ENCODE measurements around the gene GRK7.
A peak's percentile ranks its signal among the peaks of the same experiment; 100 is the strongest.

The GRK7 gene, protein sequence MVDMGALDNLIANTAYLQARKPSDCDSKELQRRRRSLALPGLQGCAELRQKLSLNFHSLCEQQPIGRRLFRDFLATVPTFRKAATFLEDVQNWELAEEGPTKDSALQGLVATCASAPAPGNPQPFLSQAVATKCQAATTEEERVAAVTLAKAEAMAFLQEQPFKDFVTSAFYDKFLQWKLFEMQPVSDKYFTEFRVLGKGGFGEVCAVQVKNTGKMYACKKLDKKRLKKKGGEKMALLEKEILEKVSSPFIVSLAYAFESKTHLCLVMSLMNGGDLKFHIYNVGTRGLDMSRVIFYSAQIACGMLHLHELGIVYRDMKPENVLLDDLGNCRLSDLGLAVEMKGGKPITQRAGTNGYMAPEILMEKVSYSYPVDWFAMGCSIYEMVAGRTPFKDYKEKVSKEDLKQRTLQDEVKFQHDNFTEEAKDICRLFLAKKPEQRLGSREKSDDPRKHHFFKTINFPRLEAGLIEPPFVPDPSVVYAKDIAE (N-terminal part only)

DNA sequence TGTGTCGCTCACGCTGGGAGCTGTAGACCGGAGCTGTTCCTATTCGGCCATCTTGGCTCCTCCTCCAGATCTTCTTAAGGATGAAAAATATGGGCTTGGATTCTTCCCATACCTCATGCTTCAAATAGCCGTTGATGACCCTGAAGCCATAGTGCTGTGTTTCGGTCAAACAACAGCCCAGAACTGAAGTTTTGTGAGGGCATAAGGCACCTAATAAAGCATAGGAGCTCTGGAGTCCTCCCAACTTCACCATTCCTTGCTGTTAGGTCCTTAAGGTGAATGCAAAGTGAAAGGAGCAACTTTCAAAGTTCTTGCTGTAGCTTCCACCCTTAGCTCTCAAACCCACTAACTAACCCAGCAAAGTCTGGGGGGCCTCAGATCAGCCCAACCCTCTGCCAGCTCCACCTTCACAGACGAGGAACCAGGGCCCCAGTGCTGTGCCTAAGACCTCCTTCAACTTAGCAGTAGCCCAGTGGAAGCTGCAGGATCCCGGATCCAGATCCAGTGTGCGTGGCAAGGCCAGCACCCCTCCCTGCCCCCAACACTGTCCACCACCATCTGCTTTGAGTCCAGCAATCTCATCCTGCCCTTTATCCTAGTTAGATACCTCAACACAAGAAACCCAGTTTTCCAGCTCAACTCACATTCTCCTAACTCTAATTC lies at the start of gene GRK7:
TSS of gene GRK7 (plus strand) at position 321 of the 663 bp plus-strand sequence. CDS start 14,877 bp downstream, outside the sequence.
- DNase-seq, result peak; percentile 26

DNA sequence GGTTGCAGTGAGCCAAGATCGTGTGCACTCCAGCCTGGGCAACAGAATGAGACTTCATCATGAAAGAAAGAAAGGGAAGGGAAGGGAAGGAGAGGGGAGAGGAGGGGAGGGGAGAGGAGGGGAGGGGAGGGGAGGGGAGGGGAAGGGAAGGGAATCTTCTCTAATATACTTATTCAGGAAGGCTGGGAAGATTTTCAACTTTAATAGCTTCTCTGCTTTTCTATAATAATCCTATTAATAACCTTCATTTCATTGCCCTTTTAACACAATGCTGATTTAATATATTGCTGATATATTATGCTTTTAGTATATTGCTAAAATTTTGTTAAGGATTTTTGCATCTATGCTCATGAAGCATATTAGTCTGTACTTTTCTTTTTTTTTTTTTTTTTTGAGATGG lies 48.5 kb upstream of the GRK7 start:
- no peak for DNase-seq

DNA sequence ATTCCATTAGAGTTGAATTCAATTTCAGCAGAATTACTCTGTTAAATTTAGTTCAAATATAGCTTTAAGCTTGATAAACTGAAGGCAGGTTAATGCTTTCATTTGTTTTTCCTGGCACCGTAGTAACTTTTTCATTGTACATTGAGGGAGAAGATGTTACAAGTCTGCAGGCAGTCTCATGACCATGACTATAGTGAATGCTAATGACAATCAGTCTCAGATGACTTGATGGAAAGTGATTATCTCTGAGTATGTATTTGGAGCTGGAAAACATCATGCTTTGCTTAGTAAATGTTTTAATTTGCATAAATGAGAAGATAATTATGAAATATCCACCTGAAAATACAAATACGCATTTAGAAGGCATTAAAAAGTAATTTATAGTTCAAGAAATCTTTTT lies 41.1 kb upstream of the GRK7 start:
- no peak for DNase-seq

DNA sequence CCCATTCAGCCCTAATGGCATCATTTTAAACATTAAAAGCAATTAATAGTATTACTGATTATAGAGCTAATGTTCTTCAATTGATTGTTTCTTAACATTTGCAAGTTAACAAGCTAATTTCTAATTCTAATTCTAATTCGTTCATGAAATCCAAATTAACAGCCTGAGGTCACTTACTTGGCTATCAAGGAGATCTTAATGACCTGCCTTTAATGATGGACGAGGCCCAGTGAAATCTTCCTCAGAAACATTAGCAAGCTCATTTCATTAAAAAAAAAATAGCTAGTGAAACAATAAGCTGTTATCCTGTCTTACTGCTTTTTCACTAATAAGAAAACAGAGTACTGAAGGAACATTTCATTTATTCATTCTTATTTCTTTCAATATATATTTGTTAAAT lies 40.6 kb upstream of the GRK7 start:
- no peak for DNase-seq

DNA sequence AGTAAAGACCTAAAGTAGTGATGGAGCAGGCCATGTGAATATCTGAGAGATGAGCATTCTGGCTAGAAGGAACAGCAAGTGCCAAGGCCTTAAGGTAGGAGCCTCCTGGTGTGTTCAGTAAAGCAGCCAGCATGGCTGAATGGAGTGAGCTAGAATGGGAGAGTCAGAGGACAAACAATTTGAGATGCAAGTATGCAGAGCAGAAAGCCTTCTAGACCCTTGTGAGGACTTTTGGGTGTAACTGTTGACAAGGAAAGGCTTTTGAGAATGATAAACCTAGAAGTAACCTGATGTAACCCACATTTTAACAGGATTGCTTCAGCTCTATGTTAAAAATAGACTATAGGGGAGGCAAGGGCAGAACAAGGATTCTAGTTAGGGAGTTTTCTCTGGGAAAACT lies 40.0 kb upstream of the GRK7 start:
- DNase-seq, result no peak

DNA sequence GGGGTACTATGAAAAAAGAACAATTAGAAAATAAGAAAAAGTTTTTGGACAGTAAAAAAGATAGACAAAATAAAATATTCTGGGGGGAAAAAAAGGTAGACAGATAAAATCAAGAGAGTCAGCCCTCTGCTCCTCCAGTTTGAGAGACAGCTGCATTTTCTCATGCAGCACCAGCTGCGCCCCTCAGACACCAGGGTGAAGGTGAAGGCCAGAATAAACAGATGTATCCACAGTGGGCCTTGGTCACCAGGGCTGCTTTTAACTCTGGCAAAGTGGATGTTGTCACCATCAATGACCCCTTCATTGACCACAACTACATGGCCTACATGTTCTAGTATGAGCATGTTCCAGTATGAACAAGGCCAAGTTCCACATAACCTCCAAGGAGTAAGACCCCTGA lies 39.0 kb upstream of the GRK7 start:
- DNase-seq, result no peak

DNA sequence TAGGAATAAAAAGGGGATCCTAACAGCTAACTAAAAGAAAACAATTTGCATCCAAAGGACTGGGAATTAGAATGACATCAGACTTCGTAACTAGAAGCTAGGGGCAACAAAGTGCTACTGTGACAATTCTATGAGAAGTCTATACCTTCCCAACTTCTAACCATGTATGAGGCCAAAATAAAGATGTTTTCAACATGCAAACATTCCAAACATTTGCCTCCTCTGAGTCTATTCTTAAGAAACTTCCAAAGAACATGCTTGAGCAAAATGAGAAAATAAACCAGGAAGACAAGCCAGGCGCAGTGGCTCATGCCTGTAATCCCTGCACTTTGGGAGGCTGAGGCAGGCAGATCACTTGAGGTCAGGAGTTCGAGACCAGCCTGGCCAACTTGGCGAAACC lies 38.2 kb upstream of the GRK7 start:
- DNase-seq, result no peak

DNA sequence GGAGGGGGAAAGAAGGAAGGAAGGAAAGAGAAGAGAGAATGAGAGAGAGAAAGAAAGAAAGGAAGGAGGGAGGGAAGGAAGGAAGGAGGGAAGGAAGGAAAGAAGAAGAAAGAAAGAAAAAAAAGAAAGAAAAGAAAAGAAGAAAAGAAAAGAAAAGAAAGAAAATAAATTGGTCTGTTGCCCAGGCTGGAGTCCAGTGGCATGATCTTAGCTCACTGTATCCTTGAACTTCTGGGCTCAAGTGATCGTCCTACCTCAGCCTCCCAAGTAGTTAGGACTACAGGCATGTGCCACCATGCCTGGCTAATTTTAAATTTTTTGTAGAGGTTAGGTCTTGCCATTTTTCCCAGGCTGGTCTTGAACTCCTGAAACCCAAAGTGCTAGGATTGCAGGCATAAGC lies 36.7 kb upstream of the GRK7 start:
- DNase-seq, result no peak

DNA sequence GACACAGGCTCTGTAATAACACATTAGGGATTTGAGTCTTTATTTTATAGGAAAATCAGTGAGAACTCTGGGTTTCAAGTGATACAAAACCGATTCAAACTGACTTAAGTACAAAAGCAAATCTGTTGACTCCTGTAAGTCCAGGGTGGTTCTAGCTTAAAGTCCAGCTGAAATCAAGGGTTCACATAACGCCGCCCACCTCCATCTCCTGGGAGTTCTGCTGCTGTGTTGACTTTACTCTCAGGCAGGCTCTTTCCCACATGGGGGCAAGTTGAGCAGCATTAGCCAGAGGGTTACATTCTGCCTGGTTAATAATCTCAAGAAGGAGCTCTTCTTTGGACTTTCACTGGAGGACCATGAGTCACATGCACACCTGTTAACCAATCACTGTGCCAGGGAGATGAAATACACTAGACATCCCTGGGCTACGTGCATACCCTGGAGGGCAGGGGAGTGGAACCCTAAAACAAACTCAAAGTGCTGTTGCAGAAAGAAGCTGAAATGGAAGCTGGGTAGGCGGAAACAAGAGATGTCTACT lies 34.8 kb upstream of the GRK7 start:
- peak; percentile 2 for DNase-seq

DNA sequence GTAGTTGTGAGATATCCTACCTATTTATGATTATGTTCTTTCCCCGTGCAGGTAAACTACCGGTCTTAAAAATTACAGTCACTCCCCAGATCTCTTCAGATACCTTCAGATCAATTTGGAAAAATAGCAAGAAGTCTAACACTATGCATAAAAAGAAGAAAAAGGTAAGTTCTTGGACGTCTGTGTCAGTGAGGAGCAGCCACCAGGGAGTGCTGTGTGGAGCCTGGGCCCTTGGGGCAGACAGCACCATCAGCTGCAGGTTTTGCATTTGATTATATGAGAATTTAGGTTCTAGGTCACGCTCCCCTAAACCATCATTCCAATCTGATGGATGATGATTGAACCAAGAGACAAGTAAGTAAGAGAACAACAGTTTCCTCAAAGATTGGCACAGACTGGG lies 34.0 kb upstream of the GRK7 start:
- no peak for DNase-seq

DNA sequence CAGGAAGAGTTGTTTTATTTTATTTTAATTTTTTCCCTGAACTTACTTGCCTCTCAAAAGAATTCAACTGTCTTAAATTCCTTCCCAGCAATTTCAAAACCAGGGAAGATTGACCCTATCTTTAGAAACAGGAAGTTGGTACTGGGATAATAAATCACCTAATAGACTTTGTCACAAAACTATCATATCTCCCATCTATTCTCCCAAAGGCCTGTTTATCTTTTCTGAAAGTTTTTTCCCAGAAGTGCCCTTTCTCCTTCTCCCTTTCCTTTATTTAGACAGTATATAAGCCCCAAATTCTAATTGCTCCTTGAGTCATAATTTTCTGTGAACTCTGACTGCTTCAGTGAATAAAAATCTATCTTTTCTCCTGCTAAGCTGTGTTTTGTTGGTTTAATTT lies 28.0 kb upstream of the GRK7 start:
- no peak for DNase-seq

DNA sequence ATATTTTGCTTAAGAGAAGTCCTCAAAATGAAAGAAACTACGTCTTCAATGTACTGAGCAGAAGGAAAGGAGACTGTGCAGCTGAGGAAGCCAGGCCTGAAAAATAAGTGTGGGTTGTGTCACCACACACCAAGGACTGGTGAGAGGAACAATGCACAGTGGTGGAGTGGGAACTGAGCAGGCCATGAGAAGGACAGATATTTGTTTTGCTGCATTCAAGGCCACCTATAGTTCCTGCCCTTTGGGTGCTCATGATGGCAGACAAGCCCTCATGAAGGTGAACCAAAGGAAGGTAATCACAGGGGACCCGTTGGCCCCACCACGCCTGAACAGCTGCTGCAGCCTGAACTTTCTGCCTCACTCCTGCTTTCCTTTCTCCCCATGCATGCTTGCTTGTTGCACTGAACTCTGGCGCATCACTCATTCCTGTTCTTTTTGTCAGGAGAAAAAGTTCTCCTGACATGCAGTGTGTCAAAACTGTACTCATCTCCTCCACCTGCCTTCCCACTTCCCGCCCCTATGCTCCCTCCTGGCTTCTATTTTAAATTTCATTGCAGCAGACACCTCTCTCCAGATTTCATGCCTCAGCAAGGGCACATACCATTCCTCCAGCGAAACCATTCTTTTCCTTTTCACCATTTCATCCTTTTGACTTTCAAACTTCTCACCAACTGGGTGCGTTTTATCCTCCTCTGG lies 27.3 kb upstream of the GRK7 start:
- no peak for DNase-seq

DNA sequence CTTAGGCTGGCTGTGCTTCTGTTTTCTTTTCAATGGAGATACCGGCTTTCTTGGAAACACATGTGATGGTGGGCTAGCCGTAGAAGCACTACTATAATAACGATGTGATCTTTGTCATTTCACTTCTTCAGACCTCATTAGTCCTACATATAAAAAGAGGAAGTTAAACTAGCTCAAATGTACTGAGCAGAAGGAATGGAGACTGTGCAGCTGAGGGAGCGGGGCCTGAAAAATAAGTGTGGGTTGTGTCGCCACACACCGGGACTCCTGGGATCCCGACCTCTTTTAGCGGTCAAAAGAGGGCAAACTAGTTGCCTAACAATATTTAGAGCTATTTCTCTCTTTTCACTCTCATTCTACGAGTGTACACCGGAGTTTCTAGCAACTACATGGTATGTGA lies 26.1 kb upstream of the GRK7 start:
- no peak for DNase-seq

DNA sequence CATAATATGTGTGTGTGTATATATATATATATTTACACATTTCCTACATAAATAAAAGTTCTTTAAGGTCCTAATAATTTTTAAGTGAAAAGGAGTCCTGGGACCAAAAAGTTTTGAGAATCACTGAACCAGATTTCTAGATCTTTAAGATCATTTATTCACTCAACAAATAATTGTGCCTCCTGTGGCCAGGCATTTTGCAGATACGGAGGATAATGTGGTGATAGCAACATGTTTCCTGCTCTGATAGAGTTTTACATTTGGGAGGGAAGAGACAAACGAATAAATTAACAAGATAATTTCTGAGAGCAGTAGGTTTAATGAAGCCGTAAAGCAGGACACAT lies 25.6 kb upstream of the GRK7 start:
- no peak for DNase-seq

DNA sequence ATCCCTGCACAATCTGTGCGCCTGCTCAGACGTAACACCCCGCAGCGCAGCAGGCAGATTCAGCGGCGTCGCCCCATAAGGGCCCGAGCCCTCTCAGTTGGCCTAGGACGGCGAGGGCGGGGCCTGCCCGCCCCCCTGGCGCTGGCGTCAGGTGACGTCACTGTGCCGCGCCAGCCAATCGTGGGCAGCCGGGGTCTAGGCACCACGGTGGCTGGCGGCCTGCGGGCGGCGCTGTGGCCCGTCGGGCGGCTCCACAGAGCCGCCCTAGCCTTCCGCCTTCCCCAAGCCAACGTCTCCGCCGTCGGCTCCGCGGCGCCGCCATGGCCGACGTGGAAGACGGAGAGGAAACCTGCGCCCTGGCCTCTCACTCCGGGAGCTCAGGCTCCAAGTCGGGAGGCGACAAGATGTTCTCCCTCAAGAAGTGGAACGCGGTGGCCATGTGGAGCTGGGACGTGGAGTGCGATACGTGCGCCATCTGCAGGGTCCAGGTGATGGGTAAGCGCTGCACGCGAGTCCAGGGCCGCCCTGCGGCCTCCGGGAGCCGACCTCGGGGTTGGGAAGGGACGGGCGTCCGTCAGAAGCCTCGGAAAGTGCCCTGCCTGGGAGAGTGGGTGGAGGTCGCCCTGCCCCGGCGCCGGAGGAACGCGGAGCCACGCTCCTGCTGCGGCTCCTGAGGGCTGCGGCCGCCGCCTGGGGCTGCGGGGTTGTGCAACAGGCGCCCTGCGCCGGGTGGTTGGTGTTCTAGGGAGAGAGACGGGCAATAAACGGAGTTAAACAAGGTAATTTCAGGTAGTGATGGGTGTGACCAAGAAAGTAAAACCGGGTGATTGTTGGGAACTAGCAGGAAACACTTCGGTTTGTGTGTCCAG lies 25.0 kb upstream of the GRK7 start, which contains the start of gene RNF7:
TSS of gene RNF7 (plus strand) at position 277 of the 869 bp plus-strand sequence. CDS start at position 321, 44 bp downstream.
- DNase-seq, result peak; percentile 96

DNA sequence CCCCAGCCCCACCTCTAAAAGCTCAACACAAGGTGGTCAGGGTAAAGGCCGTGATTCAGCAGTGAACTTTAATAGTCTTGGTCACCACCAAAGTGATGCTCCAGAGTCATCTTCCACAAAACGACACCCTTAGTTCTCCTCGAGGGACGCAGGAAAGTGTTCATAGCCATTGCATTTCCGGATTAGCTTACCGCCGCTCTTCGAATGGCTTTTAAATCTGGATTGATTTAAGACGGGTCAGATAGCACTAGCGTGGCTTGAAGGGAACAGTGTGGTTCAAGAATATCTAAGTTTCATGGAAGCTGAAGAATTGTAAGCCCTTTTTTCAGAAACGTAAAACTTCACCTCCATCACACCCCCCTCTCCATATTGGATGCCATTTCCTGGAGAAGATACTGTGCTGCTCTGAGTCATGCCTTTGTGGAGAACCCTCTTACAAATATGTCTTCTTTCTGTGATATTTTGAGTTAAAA lies 24.3 kb upstream of the GRK7 start:
- peak; percentile 54 for DNase-seq

DNA sequence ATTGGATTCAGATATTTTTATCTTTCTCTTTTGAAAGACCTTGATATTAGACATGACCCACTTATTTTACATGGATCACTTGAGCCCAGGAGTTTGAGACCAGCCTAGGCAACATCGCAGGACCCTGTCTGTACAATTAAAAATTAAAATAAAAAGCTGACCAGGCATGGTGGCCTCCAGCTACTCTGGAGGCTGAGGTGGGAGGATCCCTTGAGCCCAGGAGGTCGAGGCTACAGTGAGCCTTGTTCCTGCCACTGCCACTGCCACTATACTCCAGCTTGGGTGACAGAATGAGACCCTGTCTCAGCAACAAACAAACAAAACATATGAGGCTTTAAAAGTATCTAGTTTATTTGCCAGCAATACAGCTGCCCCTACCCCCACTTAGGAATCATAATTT lies 23.5 kb upstream of the GRK7 start:
- no peak for DNase-seq

DNA sequence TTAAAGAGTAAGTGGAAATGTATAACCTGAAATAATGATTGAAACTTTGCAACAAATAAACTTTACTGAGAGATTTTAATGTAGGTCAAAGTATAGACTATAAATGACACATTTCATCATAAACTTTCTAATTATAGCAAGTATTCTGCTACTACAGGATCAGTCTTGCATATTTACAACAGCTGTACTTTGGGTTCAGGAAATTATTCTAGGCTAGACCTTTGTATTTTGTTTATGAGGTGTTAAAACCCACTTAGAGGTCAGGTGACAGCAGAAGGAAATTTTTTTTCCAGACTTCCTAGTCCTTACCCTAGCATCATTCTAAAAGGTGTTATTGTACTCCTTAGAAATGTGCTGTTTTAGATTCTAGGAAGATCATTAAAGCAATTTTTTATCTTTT lies 22.9 kb upstream of the GRK7 start:
- DNase-seq, result peak; percentile 2

DNA sequence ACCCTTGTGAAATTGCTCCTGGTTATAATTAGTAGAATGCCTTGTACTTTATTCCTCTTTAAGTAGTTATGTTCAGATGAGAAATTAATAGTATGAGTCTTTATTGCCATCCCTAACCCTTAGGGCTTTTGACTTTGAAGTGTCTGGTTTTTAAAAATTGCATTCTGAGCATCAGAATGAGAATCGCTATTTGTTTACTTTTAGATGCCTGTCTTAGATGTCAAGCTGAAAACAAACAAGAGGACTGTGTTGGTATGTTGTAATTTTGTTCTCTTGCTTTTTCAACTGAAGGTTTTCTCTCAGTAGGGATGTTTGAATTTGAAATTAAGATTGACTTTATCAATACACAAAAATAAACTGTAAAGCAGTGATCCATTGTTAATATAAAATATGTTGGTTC lies 19.9 kb upstream of the GRK7 start:
- no peak for DNase-seq

DNA sequence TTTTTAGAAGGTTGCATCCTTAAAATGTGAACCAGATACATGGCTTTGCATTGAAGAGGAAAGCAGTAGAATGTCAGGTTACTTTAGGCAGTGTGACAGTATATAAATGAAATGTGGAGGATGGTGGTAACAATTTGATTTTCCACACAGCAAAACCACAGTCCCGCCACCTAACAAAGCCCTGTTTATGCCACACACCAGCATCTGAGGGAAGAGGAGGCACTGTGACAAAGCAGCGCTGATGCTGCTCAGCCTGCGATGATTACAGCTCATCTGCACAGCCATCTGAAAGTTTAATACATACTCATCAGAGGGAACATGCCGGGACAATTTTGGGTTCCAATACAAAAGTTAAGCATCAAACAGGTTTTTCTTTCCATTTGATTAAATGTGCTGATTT lies 16.2 kb upstream of the GRK7 start:
- no peak for DNase-seq

DNA sequence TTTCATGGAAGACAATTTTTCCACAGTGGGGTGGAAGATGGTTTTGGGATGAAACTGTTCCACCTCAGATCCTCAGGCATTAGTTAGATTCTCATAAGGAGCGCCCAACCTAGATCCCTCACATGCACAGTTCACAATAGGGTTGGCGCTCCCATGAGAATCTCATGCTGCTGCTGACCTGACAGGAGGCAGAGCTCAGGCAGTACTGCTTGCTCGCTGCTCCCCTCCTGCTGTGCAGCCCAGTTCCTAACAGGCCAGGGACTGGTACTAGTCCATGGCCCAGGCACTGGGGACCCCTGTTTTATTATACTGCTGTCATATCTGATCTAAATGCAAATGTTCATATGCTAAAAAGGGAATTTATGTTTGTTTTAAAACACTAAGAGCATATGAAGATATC lies 9.8 kb upstream of the GRK7 start:
- DNase-seq, result no peak

DNA sequence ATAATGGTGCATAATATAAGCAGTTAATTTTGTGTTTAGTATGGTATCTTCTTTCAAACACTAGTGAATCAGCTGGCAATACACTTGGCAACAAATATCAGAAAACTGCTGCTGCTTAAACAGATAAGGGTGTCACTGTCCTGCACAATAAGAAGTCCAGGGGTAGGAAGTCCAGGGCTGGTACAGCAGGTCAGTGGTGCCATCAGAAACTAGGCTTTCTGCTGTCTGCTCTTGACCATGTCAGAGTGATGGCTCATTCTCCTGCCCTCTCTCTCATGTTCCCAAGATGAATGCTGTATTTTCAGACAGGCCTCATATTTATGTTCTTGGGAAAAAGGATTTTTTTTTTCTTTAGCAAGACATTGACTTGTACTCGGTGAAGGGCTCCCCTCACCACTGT lies 9.2 kb upstream of the GRK7 start:
- DNase-seq, result no peak
